Calu3 (cell line): ENCODE results near the gene CPLANE1. TPM values are rescaled to one million over a fixed set of nuclear protein-coding genes. Genes with fewer than 3 reads are reported as not detected.

ENCODE experiments used
- BruUV-seq: library from RNA; stranded (reverse); fragments of 400-500 nt; replicated peaks from 2 replicates; lab custom pipeline; 2021; lab: Mats Ljungman, UMichigan
- CTCF ChIA-PET: fragments of 300-600 bp; sonication (Branson Sonifier 250); formaldehyde crosslinking; loops from one replicate; lab custom pipeline; 2022; ENCODE audit warnings: antibody characterized with exemption; lab: Charles Lee
- DNase-seq: peaks from one replicate; pipeline ENCODE4 v3.0.0; 2022
- H3K27ac Mint-ChIP-seq: one replicate; pipeline ENCODE4 v1.8.0; 2022; ENCODE audit warnings: mixed read lengths; ENCODE audit not compliant: unreplicated experiment
- H3K27me3 Mint-ChIP-seq: one replicate; pipeline ENCODE4 v1.8.0; 2022; ENCODE audit warnings: mixed read lengths; ENCODE audit not compliant: unreplicated experiment
- H3K36me3 Mint-ChIP-seq: one replicate; pipeline ENCODE4 v1.8.0; 2022; ENCODE audit warnings: mild to moderate bottlenecking, moderate library complexity, mixed read lengths; ENCODE audit not compliant: insufficient read depth, unreplicated experiment
- H3K4me1 Mint-ChIP-seq: one replicate; pipeline ENCODE4 v1.8.0; 2022; ENCODE audit warnings: mild to moderate bottlenecking, low read depth, mixed read lengths; ENCODE audit not compliant: unreplicated experiment
- H3K4me3 Mint-ChIP-seq: one replicate; pipeline ENCODE4 v1.8.0; 2022; ENCODE audit warnings: mild to moderate bottlenecking, low read depth, moderate library complexity, mixed read lengths; ENCODE audit not compliant: unreplicated experiment
- H3K9me3 Mint-ChIP-seq: one replicate; pipeline ENCODE4 v1.8.0; 2022; ENCODE audit warnings: low read depth, mixed read lengths; ENCODE audit not compliant: unreplicated experiment
- CTCF ChIP-seq: fragments of 200-600 bp; IDR thresholded peaks from one replicate; pipeline ENCODE4 v1.8.0; 2022; ENCODE audit warnings: antibody characterized with exemption; ENCODE audit not compliant: unreplicated experiment
- intact Hi-C: fragments of 100-400 bp; cut with micrococcal nuclease; formaldehyde crosslinking; loops from one replicate; pipeline ENCODE4 v1.10.0; 2022; ENCODE audit not compliant: unreplicated experiment
- total RNA-seq: library from RNA; stranded (reverse); gene quantifications from 2 replicates; pipeline ENCODE4 v1.2.3, GENCODE V29; 2022

Gene CPLANE1
- total RNA-seq, 1 experiment from 2014 or later = 12.1 TPM

- Mint-ChIP-seq H3K36me3 (peaks cover 15% of the 10 kb centered on the region), H3K27me3 (no peaks in the 10 kb centered on the region), H3K27ac (no peak overlapping the region), H3K4me3 (no peak overlapping the region), H3K9me3 (no peaks in the 10 kb centered on the region), H3K4me1 (no peaks in the 10 kb centered on the region)
- DNase-seq = no peak
- TF ChIP-seq CTCF = no peak
- BruUV-seq = no TSS peak
- CTCF ChIA-PET = no interaction called here
- intact Hi-C loops = no loop called here
These were observed 192.4 kb downstream of the CPLANE1 start for GRCh38 chr5:37056762-37057161.

Other genes starting within 250 kb of the CPLANE1 start
- 45.4 and 47.2 TPM in 2 replicates for gene NUP155, start 121.7 kb upstream of the CPLANE1 start, total RNA-seq
- 30.0 and 34.7 TPM in 2 replicates for gene WDR70, start 129.9 kb upstream of the CPLANE1 start, total RNA-seq